ENCODE measurements around the gene GRAP2.

The GRAP2 gene

DNA sequence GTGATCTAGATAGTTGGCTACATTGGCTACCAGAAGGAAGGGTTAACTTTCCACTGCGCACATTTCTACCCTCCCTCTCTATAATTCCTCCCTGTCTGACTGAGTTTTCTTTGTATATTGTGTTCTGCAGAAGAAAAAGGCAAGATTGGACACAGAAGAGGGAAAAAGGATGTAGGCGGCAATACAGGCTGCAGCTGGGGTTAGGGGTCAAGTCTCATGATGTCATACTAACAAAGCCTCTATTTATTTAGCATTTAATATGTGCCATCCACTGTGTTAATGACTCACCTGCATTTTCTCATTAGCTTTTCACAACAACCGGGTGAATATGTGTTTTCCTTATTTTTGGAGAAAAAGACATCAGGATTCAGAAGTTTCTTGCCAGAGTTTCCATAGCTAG is 95.8 kb downstream of the GRAP2 start:
- Histone ChIP-seq H3K4me3 (ENCODE audit: low read depth, low read length) (peak overlapping the region; percentile 75; the same call in 1 of the 2 replicates), H3K4me1 (ENCODE audit: control insufficient read depth, insufficient read depth, low read length) (peaks cover 60% of the 10 kb centered on the region)

DNA sequence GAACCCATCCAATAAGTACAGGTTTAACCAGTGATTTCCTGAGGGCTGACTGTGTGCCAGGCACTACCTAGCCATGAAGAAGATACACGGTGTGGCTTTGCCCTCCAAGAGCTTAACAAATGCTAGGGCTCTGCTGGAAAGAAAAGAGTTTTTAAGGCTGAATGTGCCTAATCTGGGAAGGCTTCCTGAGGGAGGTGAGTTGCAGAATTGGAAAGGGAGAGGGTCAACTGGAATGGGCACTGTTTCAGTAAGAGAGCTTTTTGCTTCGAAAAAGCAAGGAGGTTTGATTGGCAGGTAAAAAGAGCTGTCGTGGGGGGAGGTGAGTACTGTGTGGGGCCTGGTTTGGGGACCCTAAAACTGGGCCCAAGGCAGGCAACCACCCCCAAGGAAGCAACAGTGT is 96.5 kb downstream of the GRAP2 start:
- H3K4me1 ChIP-seq (ENCODE audit: control insufficient read depth, insufficient read depth, low read length), result peaks cover 67% of the 10 kb centered on the region
- H3K9ac ChIP-seq (ENCODE audit: low read length), result peak overlapping the region; percentile 66
- peak overlapping the region; percentile 54; the same call in 1 of the 2 replicates for H3K27ac ChIP-seq (ENCODE audit: low read depth, low read length)

More for the DNA sequence above, 95.8 kb downstream of the GRAP2 start:
- H3K9ac ChIP-seq (ENCODE audit: low read length), result no peak overlapping the region
- H3K27ac ChIP-seq (ENCODE audit: low read depth, low read length), result no peak overlapping the region
- H3K36me3 ChIP-seq (ENCODE audit: control insufficient read depth, insufficient read depth, low read length), result peaks cover 9% of the 10 kb centered on the region; the same call in 1 of the 2 replicates
- H3K9me3 ChIP-seq (ENCODE audit: control insufficient read depth, insufficient read depth, low read depth, low read length), result no peaks in the 10 kb centered on the region
- peaks cover 15% of the 10 kb centered on the region for H3K27me3 ChIP-seq (ENCODE audit: control insufficient read depth, insufficient read depth, low read length)

DNA sequence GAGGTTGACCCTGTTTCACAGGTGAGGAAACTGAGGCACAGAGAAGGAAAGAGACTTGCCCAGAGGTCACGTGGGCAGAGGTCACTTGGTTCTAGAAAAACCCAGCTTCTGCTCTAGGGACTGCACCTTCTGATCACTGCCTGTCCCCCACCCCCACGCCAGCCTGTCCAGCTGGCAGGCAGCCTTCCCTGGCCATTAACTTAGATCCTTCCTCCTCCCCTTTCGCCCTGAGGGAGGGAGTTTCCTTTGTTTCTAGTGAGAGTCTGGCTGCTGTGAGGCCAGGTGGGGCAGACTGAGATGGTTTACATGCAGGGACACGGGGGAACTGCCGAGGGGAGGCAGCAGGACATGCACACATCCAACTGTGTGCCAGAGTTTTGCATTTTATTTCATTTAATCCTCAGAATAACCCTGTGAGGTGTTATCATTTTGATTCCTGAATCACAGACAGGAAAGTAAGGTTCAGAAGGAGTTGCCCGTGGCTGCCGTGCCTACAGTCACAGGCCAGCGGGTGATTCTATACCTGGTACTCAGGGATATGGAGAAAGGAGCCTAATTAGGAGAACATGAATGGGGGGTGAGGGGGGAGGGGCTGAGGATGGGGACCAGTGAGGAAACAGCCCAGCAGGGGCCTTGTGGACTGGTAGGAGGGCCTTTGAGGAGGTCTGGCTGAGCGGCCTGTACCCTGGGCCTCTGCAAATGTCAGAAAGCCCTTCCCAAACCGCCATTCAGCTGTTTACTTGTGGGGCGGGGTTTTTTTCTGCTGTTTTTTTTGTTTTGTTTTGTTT is 97.2 kb downstream of the GRAP2 start:
- peaks cover 74% of the 10 kb centered on the region for H3K4me1 ChIP-seq (ENCODE audit: control insufficient read depth, insufficient read depth, low read length)
- H3K9ac ChIP-seq (ENCODE audit: low read length), result peak overlapping the region; percentile 66
- H3K9me3 ChIP-seq (ENCODE audit: control insufficient read depth, insufficient read depth, low read depth, low read length), result no peaks in the 10 kb centered on the region
- H3K27me3 ChIP-seq (ENCODE audit: control insufficient read depth, insufficient read depth, low read length), result peaks cover 13% of the 10 kb centered on the region
- H3K36me3 ChIP-seq (ENCODE audit: control insufficient read depth, insufficient read depth, low read length), result peaks cover 9% of the 10 kb centered on the region; the same call in 1 of the 2 replicates
- H3K4me3 ChIP-seq (ENCODE audit: low read depth, low read length), result peak overlapping the region; percentile 39
- peak overlapping the region; percentile 54; the same call in 1 of the 2 replicates for H3K27ac ChIP-seq (ENCODE audit: low read depth, low read length)

More for the DNA sequence above, 96.5 kb downstream of the GRAP2 start:
- H3K27me3 ChIP-seq (ENCODE audit: control insufficient read depth, insufficient read depth, low read length), result peaks cover 15% of the 10 kb centered on the region
- peaks cover 9% of the 10 kb centered on the region; the same call in 1 of the 2 replicates for H3K36me3 ChIP-seq (ENCODE audit: control insufficient read depth, insufficient read depth, low read length)
- H3K9me3 ChIP-seq (ENCODE audit: control insufficient read depth, insufficient read depth, low read depth, low read length), result no peaks in the 10 kb centered on the region
- H3K4me3 ChIP-seq (ENCODE audit: low read depth, low read length), result peak overlapping the region; percentile 39; the same call in 1 of the 2 replicates

DNA sequence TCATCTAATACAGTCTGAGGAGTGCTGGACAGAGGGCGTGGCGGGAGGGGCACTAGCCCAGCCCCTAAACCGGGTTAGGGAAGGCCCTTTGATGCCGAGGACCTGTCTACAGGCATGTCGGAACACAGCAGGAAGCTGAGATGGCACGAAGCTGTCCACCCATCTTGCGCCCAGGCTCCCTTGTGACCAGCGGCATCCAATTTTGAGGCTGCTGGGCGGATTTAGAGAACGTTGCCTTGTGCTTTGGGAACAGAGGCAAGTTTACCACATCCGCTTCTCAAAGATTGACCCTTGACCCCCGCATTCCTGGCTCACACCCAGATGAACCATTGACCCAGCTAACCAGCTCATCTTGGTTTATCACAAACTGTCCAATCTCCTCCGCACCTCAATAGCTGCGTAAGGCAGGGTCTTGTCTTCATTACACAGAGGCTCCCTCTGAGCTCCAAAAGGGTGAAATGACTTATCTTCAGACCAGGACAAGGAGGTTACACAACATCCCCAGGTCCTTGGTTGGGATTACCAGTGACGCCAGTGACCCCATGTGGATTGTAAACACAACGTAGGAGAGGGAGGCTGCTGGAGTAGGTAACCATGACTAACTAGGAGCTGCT is 98.4 kb downstream of the GRAP2 start:
- Histone ChIP-seq H3K27me3 (ENCODE audit: control insufficient read depth, insufficient read depth, low read length) (peaks cover 3% of the 10 kb centered on the region), H3K9ac (ENCODE audit: low read length) (peak overlapping the region; percentile 1), H3K4me3 (ENCODE audit: low read depth, low read length) (peak overlapping the region; percentile 13; the same call in 1 of the 2 replicates), H3K4me1 (ENCODE audit: control insufficient read depth, insufficient read depth, low read length) (peaks cover 79% of the 10 kb centered on the region), H3K27ac (ENCODE audit: low read depth, low read length) (no peak overlapping the region), H3K36me3 (ENCODE audit: control insufficient read depth, insufficient read depth, low read length) (peaks cover 9% of the 10 kb centered on the region; the same call in 1 of the 2 replicates), H3K9me3 (ENCODE audit: control insufficient read depth, insufficient read depth, low read depth, low read length) (no peaks in the 10 kb centered on the region)

DNA sequence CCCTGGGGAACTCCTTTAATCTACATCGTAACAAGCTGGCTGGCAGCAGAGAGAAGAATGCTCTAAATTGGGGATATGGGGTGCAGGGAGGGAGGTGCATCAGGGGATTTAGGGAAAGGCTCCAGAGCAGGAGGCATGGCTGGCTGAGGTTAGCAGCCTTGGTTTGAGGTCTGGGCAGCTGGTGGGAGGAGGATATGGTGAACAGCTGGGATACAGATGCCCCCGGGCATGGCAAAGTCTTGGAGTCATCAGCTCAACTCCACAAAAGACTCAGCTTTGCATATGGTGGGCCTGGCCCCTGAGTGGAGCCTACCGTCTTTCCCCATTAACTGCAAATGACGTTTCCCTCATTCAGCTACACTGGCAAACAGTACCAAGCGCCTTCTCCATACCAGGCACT is 99.3 kb downstream of the GRAP2 start:
- H3K27me3 ChIP-seq (ENCODE audit: control insufficient read depth, insufficient read depth, low read length), result no peaks in the 10 kb centered on the region
- H3K27ac ChIP-seq (ENCODE audit: low read depth, low read length), result no peak overlapping the region
- no peak overlapping the region for H3K9ac ChIP-seq (ENCODE audit: low read length)
- H3K9me3 ChIP-seq (ENCODE audit: control insufficient read depth, insufficient read depth, low read depth, low read length), result no peaks in the 10 kb centered on the region
- peaks cover 79% of the 10 kb centered on the region for H3K4me1 ChIP-seq (ENCODE audit: control insufficient read depth, insufficient read depth, low read length)
- no peak overlapping the region for H3K4me3 ChIP-seq (ENCODE audit: low read depth, low read length)
- H3K36me3 ChIP-seq (ENCODE audit: control insufficient read depth, insufficient read depth, low read length), result peaks cover 13% of the 10 kb centered on the region

DNA sequence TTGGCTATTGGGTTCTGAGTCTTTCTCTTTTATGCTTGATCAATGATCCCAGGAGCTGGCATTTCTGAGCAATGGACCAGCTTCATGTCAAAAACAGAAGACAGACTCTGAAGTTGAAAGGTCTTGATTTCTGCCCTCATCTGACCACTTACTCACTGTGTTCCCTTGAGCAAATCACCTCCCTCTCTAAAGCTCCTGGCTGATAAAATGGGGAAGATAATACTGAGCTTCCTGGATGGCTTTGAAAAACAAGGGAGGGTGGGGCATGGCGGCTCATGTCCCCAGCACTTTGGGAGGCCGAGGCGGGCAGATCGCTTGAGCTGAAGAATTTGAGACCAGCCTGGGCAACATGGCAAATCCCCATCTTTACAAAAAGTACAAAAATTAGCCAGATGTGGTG is 100.2 kb downstream of the GRAP2 start:
- no peak overlapping the region for H3K27ac ChIP-seq (ENCODE audit: low read depth, low read length)
- H3K4me3 ChIP-seq (ENCODE audit: low read depth, low read length), result no peak overlapping the region
- no peaks in the 10 kb centered on the region for H3K9me3 ChIP-seq (ENCODE audit: control insufficient read depth, insufficient read depth, low read depth, low read length)
- peaks cover 77% of the 10 kb centered on the region for H3K4me1 ChIP-seq (ENCODE audit: control insufficient read depth, insufficient read depth, low read length)
- H3K27me3 ChIP-seq (ENCODE audit: control insufficient read depth, insufficient read depth, low read length), result no peaks in the 10 kb centered on the region
- H3K36me3 ChIP-seq (ENCODE audit: control insufficient read depth, insufficient read depth, low read length), result peaks cover 13% of the 10 kb centered on the region
- H3K9ac ChIP-seq (ENCODE audit: low read length), result no peak overlapping the region

DNA sequence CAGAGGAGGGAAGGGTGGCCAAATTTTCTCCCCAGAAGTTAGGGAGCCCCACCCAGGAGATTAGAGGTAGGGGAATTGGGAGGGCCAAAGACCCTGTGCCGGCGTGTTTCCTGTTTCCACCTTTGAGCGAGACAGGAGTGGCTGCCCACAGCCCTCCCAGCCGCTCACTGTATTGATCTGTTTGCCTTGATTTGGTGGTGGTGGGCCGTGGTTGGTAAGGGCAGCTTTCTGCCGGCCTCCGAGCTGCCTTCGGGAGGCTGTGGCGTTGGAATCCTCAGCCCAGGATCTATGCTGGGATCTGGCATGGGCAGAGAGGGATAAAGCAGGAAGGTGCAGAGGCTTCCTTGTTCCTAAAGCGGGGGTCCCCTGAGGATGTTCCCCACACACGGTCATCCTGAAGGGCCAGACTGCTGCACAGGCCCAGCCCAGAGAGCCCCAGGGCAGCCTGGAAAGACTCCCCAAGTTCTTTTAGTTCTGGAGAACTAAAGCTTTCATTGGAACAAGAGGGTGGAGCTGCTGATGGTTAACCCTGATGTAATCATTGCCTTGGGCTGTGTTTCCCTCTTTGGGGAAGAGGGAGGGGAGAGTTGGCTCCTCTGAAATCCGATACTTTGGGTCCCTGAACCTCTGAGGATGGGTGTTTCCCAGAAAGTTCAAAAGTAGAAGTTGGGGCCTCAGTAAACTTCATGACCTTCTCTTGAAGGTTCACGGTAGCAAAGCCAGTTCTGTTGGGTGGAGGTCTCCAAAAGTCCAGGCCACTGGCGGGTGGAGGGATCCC is 101.1 kb downstream of the GRAP2 start:
- H3K4me1 ChIP-seq (ENCODE audit: control insufficient read depth, insufficient read depth, low read length), result peaks cover 69% of the 10 kb centered on the region
- peak overlapping the region; percentile 40 for H3K9ac ChIP-seq (ENCODE audit: low read length)
- no peaks in the 10 kb centered on the region for H3K27me3 ChIP-seq (ENCODE audit: control insufficient read depth, insufficient read depth, low read length)
- peaks cover 13% of the 10 kb centered on the region for H3K36me3 ChIP-seq (ENCODE audit: control insufficient read depth, insufficient read depth, low read length)
- H3K27ac ChIP-seq (ENCODE audit: low read depth, low read length), result peak overlapping the region; percentile 22
- H3K4me3 ChIP-seq (ENCODE audit: low read depth, low read length), result no peak overlapping the region
- H3K9me3 ChIP-seq (ENCODE audit: control insufficient read depth, insufficient read depth, low read depth, low read length), result no peaks in the 10 kb centered on the region

DNA sequence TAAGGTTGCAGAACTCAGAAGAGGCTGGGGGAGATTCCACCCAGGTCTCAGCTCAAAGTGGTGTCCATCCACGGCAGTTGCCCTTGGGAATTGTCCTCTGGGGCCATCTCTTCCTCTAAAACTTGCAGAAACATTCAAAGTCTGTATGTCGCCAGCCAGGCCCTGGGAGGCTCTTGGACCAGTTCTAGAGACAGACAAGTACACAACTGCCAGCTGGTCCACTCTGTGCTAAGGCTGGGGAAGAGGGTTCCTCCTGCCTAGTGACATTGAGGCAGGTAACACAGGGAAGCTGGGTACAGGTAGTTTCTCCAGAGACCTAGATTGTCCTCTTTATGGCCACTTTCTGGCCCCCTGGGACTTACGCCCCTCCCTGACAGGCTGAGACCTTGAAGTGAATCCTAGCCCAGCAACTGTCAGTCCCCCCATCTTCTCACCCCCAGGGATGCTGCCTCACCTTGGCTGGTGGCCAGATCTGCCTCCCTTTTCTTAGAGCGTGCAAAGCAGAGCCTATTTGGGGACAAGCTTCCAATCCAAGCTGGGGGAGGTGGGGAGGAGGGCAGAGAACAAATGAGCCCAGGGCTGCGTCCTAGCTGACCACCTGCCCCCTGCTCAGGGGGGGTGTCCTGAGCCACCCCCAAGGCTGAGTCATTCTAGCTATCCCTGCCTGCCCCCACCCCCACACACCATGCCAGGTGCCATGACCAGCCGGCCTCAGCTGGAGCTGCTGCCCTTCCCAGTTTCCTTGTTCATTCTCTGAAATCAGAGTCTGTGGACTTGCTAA is 102.2 kb downstream of the GRAP2 start:
- H3K36me3 ChIP-seq (ENCODE audit: control insufficient read depth, insufficient read depth, low read length), result peaks cover 13% of the 10 kb centered on the region
- H3K27me3 ChIP-seq (ENCODE audit: control insufficient read depth, insufficient read depth, low read length), result no peaks in the 10 kb centered on the region
- H3K4me1 ChIP-seq (ENCODE audit: control insufficient read depth, insufficient read depth, low read length), result peaks cover 61% of the 10 kb centered on the region
- H3K9ac ChIP-seq (ENCODE audit: low read length), result no peak overlapping the region
- H3K27ac ChIP-seq (ENCODE audit: low read depth, low read length), result no peak overlapping the region
- no peaks in the 10 kb centered on the region for H3K9me3 ChIP-seq (ENCODE audit: control insufficient read depth, insufficient read depth, low read depth, low read length)
- no peak overlapping the region for H3K4me3 ChIP-seq (ENCODE audit: low read depth, low read length)

DNA sequence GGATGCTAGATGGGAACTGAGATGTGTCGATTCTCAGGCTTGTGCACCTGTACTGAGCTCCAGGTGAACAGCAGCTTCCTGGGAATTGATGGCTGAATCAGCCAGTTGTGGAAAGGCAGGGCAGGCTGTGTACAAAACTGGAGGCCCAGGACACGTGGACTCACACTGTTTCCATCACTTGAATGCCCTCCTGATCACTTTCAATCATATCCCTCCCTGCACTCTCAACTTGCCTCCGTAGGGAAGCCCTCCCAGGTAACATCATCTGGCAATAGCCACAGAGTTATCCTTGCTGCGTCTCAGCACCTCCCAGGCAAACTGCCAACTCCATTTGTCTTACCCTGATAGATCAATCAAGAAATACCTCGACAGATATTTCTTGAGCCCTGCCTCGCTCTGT is 104.0 kb downstream of the GRAP2 start:
- no peaks in the 10 kb centered on the region for H3K9me3 ChIP-seq (ENCODE audit: control insufficient read depth, insufficient read depth, low read depth, low read length)
- H3K4me3 ChIP-seq (ENCODE audit: low read depth, low read length), result no peak overlapping the region
- H3K4me1 ChIP-seq (ENCODE audit: control insufficient read depth, insufficient read depth, low read length), result peaks cover 62% of the 10 kb centered on the region
- H3K27ac ChIP-seq (ENCODE audit: low read depth, low read length), result no peak overlapping the region
- H3K27me3 ChIP-seq (ENCODE audit: control insufficient read depth, insufficient read depth, low read length), result no peaks in the 10 kb centered on the region
- H3K36me3 ChIP-seq (ENCODE audit: control insufficient read depth, insufficient read depth, low read length), result peaks cover 3% of the 10 kb centered on the region; the same call in 1 of the 2 replicates
- no peak overlapping the region for H3K9ac ChIP-seq (ENCODE audit: low read length)

DNA sequence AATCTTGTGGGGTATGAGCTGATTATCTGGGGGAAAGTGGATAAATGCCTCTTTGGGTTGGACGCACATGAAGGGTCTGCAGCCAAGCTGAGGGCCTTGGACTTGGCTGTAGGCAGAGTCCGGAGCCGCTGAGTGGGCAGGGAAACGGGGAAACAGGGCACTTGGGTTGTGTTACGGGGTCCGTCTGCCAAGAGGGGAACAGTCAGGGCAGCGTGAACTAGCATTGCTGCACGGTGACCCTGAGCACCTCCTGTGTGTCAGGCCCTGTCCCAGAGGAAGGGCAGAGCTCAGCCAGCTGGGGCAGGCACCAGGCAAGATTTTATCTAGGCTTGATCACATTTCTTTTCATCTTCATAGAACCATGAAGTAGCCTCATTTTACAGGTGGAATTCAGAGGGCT is 105.8 kb downstream of the GRAP2 start:
- no peaks in the 10 kb centered on the region for H3K27me3 ChIP-seq (ENCODE audit: control insufficient read depth, insufficient read depth, low read length)
- H3K9me3 ChIP-seq (ENCODE audit: control insufficient read depth, insufficient read depth, low read depth, low read length), result no peaks in the 10 kb centered on the region
- H3K27ac ChIP-seq (ENCODE audit: low read depth, low read length), result no peak overlapping the region
- peaks cover 3% of the 10 kb centered on the region; the same call in 1 of the 2 replicates for H3K36me3 ChIP-seq (ENCODE audit: control insufficient read depth, insufficient read depth, low read length)
- H3K4me3 ChIP-seq (ENCODE audit: low read depth, low read length), result no peak overlapping the region
- H3K9ac ChIP-seq (ENCODE audit: low read length), result no peak overlapping the region
- H3K4me1 ChIP-seq (ENCODE audit: control insufficient read depth, insufficient read depth, low read length), result peaks cover 52% of the 10 kb centered on the region

Data from HUES6 (cell line).